GM19238 (cell line): ENCODE results near the gene GPR62.

Experiments
- DNase-seq: peaks from one replicate; pipeline ENCODE4 v3.0.0; 2011; ENCODE audit warnings: low spot score; ENCODE audit not compliant: insufficient read length

The GPR62 gene

GRCh38 chr3:51954105-51954504 lies 1.1 kb upstream of the GPR62 start:
- DNase-seq = no peak

GRCh38 chr3:51954713-51955112 lies 468 bp upstream of the GPR62 start:
- DNase-seq = no peak

- peak; percentile 42 for DNase-seq
These were observed 951 bp downstream of the GPR62 start for GRCh38 chr3:51955893-51956770.

- no peak for DNase-seq
These were observed 2.5 kb downstream of the GPR62 start for GRCh38 chr3:51957520-51958205.

- no peak for DNase-seq
These were observed 3.7 kb downstream of the GPR62 start for GRCh38 chr3:51958603-51959521.

- DNase-seq = no peak
These were observed 4.5 kb downstream of the GPR62 start for GRCh38 chr3:51959651-51960050.

GRCh38 chr3:51960386-51960785 lies 5.2 kb downstream of the GPR62 start:
- no peak for DNase-seq

- no peak for DNase-seq
These were observed 5.8 kb downstream of the GPR62 start for GRCh38 chr3:51961011-51961410.

GRCh38 chr3:51961602-51962569 lies 6.7 kb downstream of the GPR62 start:
- no peak for DNase-seq

- no peak for DNase-seq
These were observed 7.8 kb downstream of the GPR62 start for GRCh38 chr3:51962854-51963530.

- no peak for DNase-seq
These were observed 8.8 kb downstream of the GPR62 start for GRCh38 chr3:51963951-51964451.

- DNase-seq = no peak
These were observed 9.3 kb downstream of the GPR62 start for GRCh38 chr3:51964521-51964920.

- no peak for DNase-seq
These were observed 10.8 kb downstream of the GPR62 start for GRCh38 chr3:51966016-51966415.

- DNase-seq = no peak
These were observed 11.3 kb downstream of the GPR62 start for GRCh38 chr3:51966486-51966885.

GRCh38 chr3:51966922-51967383 lies 11.8 kb downstream of the GPR62 start:
- no peak for DNase-seq

GRCh38 chr3:51967384-51968169 lies 12.4 kb downstream of the GPR62 start, which contains the start of gene PCBP4:
TSS of gene PCBP4 (minus strand) at chr3:51967454. CDS start at chr3:51961240, 6,214 bp downstream.
- no peak for DNase-seq

GRCh38 chr3:51968170-51968775 lies 13.1 kb downstream of the GPR62 start:
- no peak for DNase-seq
